GM23338 (cell line): ENCODE measurements around the gene COPS6.

Source experiments
- CREB1 ChIP-seq: fragments of 250-450 bp; sonication (Bioruptor Pico); IDR thresholded peaks from 2 replicates; pipeline ENCODE4 v1.5.0; 2020; ENCODE audit warnings: low read depth, mild to moderate bottlenecking, moderate library complexity
- CTCF ChIP-seq, 2 experiments: fragments of 200-600 bp in 1 of 2; sonication (generic) in 1 of 2; conservative IDR thresholded peaks; 2 replicates each; pipeline versions ENCODE4 v1.5.1 to v1.6.1; 2016 to 2017; ENCODE audit warnings: antibody characterized with exemption in 2 of 2, low read depth in 2 of 2, mild to moderate bottlenecking in 2 of 2, moderate library complexity in 1 of 2
- ETS1 ChIP-seq: IDR thresholded peaks from 2 replicates; pipeline ENCODE4 v1.6.1; 2016; ENCODE audit warnings: antibody characterized with exemption
- EZH2 ChIP-seq: fragments of 200-600 bp; sonication (generic); IDR thresholded peaks from one replicate; pipeline ENCODE4 v1.8.0; 2017; ENCODE audit warnings: antibody characterized with exemption, mild to moderate bottlenecking, low read depth; ENCODE audit not compliant: unreplicated experiment
- EZH2phosphoT487 ChIP-seq: fragments of 200-600 bp; sonication (generic); IDR thresholded peaks from one replicate; pipeline ENCODE4 v1.8.1; 2018; ENCODE audit warnings: antibody characterized with exemption; ENCODE audit not compliant: unreplicated experiment
- JUNB ChIP-seq: IDR thresholded peaks from one replicate; pipeline ENCODE4 v1.6.1; 2016; ENCODE audit warnings: antibody characterized with exemption; ENCODE audit not compliant: unreplicated experiment
- NANOG ChIP-seq: IDR thresholded peaks from 2 replicates; pipeline ENCODE4 v1.6.1; 2016; ENCODE audit warnings: antibody characterized with exemption, borderline replicate concordance
- POLR2AphosphoS5 ChIP-seq: IDR thresholded peaks from 2 replicates; pipeline ENCODE4 v1.6.1; 2016; ENCODE audit warnings: antibody characterized with exemption, low read depth
- REST ChIP-seq: IDR thresholded peaks from one replicate; pipeline ENCODE4 v1.6.1; 2018; ENCODE audit warnings: antibody characterized with exemption; ENCODE audit not compliant: unreplicated experiment
- STAT1 ChIP-seq: IDR thresholded peaks from one replicate; pipeline ENCODE4 v1.6.1; 2016; ENCODE audit warnings: antibody characterized with exemption; ENCODE audit not compliant: unreplicated experiment
- ZNF114 ChIP-seq: fragments of 250-450 bp; sonication (Bioruptor Pico); IDR thresholded peaks from 2 replicates; pipeline ENCODE4 v1.5.0; 2020; ENCODE audit warnings: mild to moderate bottlenecking, moderate library complexity
- ZNF331 ChIP-seq: fragments of 250-450 bp; sonication (Bioruptor Pico); IDR thresholded peaks from 2 replicates; pipeline ENCODE4 v1.5.0; 2020; ENCODE audit warnings: low read depth, mild to moderate bottlenecking, moderate library complexity

- TF ChIP-seq CTCF (conservative IDR thresholded peaks at IDR 0.05; ENCODE audit: low read depth in 2 of 2) (no peak), EZH2 (no peak), EZH2phosphoT487 (no peak), POLR2AphosphoS5 (peak; percentile 94), REST (no peak), JUNB (no peak), CREB1 (CRISPR knock-in tag) (no peak; the same call in 1 of the 2 replicates), ZNF114 (CRISPR knock-in tag) (no peak), STAT1 (no peak), NANOG (no peak), ZNF331 (CRISPR knock-in tag) (no peak), ETS1 (no peak)
Measured at GRCh38 chr7:100126931-100127865, 38.4 kb downstream of the COPS6 start, which contains the start of gene MBLAC1.
